ENCODE measurements around the gene MTMR3.
A peak's percentile ranks its signal among the peaks of the same experiment; 100 is the strongest.
"Not testable (repeated sequence)": the region's sequence is repeated elsewhere in the genome, so short reads cannot be mapped to it uniquely, and the experiment has no call there.

MTMR3 gene

DNA sequence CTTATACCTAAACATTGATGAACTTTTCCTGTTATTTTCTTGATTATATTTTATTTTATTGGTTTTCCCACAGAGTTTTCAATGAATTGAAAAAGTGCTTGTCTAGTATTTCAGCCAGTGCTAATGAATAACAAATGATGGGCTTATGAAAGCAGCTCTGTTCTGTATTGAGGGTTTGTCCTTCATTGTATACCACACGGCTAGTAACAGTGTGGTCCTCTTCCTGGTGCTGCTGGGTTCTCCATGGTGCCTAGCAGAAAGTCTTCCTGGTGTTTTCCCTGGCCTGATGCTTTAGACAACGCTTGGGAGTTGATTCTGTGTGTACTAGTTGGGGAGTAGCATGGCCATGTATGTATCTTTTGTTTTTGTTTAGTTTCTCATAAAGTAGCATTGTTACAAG is 89.1 kb downstream of the MTMR3 start:
- no peak for DNase-seq

DNA sequence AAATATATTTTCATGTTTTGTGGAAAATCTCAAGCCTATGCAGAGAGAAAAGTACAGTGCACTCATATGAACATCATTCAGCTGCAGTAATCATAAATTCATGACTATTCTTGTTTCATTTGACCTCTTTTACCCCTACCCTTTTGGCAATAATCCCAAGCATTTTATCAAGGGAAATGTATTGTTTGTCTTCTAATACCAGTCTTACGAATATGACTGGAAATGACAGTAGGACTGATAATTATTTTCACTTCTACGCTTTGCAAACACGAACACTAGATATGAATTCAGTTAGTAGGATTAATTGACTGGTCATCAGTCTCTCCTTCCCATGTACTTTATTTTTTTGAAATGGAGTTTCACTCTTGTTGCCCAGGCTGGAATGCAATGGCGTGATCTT is 90.3 kb downstream of the MTMR3 start:
- no peak for DNase-seq

DNA sequence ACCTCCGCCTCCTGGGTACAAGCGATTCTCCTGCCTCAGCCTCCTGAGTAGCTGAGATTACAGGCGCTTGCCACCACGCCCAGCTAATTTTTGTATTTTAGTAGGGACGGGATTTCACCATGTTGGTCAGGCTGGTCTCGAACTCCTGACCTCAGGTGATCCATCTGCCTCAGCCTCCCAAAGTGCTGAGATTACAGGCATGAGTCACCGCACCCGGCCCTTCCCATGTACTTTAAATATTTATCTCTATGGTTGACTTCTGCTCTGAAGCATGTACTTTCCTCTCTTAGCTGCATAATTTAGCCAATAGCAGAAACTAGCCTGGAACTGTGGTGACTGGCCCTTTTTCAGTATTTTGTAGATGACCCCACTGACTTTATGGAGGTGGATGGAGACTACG is 90.7 kb downstream of the MTMR3 start:
- not testable (repeated sequence) for DNase-seq

DNA sequence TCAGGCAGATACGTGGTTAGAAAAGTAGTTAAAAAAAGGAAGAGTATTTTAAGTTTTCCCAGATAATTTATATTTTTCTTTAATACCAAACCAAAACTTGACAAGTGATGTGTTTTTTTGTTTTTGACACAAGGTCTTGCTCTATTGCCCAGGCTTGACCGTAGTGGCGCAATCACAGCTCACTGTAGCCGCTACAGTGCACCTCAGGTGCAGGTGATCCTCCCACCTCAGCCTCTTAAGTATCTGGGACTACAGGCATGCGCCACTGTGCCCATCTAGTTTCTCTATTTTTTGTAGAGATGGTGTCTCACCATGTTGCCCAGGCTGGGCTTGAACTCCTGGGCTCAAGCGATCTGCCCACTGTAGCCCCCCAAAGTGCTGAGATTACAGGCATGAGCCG is 92.5 kb downstream of the MTMR3 start:
- DNase-seq = no peak

DNA sequence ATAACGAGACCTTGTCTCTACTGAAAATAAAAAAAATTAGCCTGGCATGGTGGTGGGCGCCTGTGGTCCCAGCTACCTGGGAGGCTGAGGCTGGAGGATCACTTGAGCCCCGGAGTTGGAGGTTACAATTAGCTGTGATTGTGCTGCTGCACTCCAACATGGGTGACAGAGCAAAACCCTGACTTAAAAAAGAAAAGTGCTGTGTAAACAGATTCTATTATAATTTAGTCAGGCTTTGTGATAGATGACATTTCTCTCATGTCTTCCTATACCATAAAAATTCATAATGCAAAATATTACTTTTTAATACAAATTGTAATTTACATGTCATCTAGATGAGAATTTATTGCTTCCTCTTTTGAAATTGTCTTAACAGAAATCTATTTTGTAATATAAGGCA is 94.1 kb downstream of the MTMR3 start:
- no peak for DNase-seq

DNA sequence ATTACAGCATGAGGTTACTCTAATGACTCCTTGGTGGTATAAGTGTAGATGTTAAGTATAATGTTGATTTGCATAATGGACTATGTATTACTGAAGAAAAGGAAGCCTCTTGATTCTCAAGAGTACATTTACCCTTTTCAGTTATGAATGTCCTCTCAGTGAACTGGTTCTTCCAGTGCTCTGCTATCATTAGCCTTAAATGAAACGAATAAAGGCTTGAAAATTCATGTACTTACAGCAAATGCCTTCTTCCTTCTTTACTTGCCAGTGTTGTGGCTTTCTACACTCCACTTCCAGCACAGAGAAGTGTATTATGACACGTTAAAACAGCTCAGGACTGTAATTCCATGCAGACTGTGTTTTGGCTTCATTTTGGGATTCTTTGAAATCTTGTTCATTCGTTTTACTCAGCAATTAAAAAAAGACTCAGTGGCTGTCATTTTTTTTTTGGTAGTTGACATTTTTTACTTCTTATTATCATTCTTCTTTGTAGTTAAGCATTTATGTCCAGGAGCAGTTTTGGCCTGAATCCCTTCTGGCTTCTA is 96.9 kb downstream of the MTMR3 start:
- no peak for DNase-seq

DNA sequence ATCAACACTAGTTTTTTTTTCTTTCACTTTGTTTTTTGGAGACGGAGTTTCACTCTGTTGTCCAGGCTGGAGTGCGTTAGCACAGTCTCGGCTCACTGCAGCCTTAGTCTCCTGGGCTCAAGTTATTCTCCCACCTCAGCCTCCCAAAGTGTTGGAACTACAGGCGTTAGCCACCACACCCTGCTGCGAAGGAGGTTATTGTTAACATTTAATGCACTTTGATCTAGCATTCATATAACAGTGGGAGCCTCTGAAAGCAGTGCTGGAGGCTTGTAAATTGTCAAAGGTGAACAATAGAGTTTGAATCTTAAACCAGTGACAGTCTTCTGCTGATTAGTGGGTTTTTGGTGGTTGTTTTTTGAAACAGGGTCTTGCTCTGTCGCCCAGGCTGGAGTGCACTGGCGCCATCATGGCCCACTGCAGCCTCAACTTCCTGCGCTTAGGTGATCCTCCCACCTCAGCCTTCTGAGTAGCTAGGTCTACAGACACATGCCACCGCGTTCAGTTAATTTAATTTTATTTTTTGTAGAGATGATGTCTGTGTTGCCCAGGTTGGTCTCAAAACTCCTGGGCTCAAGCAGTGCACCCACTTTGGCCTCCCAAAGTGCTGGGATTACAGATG is 100.4 kb downstream of the MTMR3 start:
- no peak for DNase-seq

DNA sequence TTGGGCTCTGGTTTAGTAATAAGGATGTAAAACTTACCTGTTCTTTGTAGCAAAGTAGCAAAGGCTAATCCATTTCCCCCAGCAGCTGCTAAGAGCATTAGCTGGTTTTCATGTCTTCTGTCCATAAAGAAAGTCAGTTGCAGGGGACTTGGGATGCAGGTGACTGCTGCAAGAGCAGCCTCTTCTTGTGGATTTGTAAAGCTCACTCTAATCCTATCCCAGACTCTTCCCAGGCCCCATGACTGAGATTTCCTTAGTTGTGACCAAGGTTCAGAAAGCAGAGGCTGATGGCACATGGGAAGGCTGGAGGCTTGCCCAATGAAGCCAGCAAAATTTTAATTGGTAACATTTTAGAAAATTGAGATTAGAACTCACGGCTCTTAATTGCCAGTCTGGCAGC is 102.9 kb downstream of the MTMR3 start:
- DNase-seq = no peak

DNA sequence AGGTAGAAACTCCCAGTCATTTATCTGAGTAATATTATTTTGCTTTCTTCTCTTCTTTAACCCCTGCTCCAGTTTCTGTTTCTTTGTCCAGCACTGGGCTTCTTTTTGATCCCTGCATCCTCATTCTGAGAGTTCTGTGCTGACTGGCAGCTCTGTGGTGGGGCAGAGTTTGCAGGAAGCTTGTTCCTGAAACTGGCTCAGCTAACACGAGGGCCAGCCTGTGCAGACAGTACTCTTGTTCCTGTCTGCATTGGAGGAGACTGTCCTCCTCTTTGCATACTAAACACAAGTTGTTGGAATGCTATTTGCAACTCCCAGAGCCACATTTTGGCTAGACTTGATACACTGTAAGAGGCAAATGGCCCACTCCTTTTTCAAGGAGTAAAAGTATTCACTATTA is 104.2 kb downstream of the MTMR3 start:
- DNase-seq = no peak

DNA sequence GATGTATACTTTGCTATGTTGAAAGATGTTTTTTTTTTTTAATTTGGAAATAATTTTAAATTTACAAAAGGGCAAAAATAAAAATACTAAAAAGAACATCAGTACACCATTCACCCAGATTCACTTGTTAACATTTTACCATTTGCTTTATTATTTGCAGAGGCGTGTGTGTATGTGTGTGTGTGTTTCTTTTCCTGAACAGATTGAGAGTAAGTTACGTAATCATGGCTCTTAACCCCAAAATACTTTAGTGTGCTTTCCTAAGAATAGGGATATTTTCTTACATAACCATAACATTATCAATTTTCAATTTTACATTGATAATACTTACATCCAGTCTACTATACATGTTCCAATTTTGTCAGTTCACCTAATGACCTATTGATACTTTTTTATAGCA is 105.7 kb downstream of the MTMR3 start:
- DNase-seq = no peak

DNA sequence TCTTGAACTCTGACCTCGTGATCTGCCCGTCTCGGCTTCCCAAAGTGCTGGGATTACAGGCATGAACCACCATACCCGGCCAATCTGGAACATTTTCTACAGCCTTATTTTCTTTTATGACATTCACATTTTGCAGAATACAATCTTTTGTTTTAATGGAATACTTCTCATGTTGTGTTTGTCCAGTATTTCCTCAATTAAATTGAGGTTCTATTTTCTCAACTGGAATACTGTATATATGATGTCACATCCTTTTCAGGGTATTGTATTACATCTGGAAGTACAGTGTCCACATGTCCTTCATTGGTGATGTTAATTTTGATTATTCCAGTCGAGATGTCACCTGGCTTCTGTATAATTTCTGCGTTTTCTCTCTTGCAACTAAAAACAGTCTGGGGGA is 106.5 kb downstream of the MTMR3 start:
- no peak for DNase-seq

DNA sequence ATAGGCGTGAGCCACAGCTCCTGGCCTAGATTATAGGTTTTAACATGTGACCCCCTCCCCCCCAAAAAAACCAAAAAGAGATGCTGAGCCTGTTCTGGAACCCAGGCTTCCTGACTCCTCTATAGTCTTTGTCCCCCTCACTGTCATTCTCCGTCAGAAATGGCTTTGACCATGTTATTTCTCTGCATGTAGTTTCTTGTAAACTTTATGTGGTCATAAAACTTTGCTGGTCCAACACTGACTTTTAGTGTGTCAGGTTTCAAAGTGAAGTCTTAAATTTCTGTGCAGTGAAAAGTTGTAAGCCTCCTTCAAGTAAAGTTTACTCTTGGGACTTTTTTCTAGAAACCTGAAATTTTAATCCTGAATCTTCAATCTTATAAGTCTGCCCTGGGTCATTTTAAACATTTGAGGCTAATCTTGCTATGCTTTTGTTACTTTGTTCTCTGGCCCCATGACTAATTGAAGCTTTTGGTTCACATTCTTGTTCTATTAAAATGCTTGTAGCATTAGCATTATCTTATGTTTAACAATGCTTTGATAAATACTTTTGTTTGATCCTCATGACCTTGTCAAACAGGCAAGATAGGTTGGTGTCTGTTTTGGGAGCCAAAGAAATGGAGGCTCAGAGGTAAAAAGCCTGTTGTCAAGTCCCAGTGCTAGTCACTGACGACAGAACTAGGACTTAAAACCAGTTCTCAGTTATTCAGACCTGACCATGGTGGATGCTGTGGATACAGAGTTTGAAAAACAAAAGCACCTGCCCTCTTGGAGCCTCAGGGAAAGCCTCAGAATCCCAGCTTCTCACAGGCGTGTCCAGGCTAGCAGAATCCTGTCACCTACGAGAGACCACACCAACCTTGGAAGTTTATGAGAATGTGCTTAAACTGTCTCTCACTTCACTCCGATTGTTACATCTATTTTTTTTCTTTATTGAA is 109.6 kb downstream of the MTMR3 start:
- no peak for DNase-seq

DNA sequence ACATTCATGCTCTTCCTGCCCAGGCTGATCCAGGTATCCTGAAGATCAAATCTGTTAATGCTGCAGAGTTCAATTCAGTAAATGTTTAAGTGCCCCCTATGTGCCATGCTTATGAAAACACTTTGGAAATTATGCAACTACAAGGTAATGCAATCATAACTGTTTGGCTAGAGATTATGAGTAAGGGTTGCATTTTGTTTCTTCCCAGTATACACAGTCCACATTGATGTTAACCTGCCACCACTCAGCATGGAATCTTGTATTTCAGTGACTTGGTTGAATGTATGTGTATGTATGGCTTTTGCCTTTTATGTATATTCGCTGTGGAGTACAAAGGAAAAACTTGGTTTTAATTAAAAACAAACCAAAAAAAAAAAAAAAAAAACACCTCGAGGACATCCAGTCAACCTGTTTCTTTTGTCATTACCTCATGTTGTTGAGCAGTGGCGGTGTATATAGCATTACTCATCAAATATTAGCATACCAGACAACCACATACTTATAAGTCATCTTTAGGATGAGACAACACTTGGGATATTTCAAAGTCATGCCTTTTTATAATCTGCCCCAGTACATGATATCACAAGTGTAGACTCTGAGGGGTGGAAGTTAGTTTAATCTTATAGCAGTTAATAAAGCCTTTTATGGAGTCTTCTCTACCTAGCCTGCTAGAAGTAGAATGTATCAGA is 111.2 kb downstream of the MTMR3 start:
- no peak for DNase-seq

DNA sequence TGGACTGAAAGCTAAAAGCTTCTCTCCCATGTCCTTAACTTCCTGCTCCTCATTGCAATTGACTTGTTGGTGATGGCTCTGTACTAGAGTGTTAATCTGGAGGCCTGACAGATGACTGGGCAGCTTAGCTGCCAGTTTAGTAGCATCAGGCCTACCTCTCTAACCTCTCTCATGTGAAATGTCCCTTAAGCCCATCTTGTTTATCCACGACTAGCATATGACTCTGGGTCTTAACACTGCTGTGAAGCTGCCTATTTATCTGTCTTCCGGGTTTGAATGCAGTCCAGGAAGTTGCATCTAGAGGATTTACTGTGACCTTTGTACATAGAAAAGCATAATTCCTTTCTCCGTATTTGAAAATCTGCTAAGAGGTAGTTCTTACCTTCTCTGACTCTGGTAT is 112.0 kb downstream of the MTMR3 start:
- DNase-seq = no peak

DNA sequence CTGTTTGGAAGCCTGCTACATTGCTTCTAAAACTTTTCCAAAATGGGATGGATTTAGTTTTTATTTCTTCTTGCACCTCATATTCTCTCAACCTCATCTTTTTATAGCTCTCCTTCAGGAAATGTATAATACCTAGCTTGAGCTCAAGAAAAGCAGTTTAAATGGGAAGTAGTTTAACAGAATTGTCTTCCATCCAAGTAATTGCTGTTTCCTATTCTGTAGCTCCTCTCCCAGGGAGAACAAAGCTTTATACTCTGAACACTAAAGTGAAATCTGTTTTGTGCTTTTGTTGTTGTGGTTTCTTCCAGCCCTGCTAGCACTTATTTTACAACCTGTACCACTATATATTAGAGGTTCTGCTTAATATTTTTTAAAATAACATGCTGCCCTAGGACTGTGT is 114.1 kb downstream of the MTMR3 start:
- DNase-seq = no peak

DNA sequence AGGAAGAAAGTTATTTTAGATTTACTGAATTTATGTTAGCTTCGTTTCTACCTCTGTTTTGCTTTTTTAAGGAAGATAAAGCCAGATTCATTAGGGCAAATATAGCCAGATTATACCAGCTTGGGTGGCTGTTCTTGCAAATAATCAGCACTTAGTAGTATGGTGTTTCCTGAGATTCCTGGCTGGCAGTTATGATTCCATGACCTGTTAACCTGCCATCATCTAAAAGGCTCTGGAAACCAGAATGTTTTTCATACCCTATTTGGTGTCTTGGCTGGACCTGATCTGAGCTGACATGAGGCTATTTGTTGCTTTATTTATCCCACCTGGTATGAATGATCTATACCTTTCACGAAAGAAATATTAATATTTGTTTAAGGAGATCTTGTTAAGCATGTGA is 114.5 kb downstream of the MTMR3 start:
- no peak for DNase-seq

DNA sequence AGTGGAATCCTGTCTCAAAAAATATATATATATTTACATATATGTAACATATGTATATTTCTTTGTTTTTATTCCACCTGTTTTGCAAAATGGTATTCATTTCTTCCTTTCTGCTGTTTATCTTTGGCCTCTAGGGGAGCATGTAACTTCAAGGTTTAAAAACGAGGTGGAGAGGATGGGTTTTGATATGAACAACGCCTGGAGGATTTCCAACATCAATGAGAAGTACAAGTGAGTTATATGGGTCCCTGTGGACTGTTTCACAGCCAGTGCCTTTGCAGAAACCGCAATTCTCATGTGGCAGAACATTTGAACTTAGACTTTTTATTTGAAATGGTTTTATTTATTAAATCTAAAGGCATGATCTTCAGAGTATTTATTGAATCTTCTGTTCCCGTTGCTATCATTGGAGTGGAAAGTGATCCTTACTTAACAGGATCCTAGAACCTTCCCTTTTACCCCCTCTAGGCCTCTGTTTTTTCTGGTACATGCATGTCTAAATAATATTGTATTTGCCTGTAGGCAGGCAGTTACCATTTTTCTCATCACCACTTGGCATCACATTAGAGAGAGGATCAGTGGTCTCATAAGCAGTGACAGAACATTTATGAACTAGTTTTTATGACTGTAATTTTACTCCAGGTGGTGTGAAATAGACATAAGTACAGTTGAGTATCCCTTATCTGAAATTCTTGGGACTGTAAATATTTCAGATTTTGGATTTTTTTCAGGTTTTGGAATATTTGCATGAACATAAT is 115.8 kb downstream of the MTMR3 start:
- peak in 1 of 2 donors; percentile 20 for DNase-seq

DNA sequence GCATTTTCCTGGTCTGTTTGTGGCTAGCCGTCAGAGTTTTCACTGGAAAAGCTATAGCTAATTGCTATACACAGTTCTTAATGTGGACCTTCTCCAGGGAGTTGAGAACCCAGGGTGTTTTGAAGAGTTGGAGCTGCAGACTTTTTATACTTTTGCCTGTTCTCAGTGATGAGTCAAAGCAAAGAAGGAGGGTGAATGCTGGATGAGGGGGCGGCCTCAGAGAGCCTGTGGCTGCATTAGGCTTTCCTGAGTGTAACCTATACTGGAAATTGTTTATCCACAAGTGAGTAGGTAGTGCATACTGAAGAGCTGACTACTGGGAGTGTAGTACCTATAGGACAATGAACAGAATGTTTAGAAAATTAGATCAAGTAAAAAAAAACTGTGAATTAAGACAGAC is 117.6 kb downstream of the MTMR3 start:
- DNase-seq = no peak

DNA sequence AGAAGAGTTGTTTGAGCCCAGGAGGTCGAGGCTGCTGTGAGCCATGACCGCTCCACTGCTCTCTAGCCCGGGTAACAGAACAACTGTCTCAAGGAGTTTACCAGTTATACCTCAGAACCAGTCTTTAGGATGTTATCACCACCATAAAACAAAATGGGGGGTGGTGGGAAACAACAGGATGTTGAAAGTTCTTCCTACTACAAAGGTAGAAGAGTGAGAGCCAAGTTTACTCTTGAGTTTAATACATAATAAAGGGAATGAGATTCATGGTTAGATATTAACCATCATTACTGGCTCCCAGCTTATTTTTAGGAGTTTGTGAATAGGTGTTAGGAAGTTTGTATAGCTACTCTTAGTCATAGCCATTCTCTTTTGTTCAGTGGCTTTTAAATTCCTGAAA is 118.5 kb downstream of the MTMR3 start:
- no peak for DNase-seq

DNA sequence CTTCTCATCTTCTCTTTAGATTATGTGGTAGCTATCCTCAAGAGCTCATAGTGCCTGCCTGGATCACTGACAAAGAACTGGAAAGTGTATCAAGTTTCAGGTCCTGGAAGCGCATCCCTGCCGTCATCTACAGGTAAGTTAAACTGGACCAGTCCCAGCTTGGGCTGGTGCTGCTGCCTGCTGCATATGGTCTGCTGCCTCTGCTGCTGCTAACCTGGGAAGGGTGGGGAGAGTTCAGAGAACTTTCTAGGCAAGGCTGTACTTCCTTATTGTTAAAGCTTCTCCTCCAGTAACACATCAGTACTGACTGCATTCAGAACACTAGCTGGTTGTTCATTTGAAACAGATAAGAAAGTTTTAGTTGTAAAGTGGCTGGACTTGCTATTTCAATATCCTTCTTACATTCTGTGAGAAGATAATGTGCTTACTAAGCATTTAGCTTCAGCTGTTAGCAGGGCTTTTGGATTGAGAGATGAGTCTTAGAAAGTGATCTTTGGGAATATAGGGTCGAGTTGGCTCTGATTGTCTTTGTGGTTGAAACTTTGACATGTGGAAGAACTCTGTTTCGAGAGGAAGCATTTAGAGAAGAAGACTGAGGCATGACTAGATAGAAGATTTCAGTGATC is 120.0 kb downstream of the MTMR3 start:
- no peak for DNase-seq

DNA sequence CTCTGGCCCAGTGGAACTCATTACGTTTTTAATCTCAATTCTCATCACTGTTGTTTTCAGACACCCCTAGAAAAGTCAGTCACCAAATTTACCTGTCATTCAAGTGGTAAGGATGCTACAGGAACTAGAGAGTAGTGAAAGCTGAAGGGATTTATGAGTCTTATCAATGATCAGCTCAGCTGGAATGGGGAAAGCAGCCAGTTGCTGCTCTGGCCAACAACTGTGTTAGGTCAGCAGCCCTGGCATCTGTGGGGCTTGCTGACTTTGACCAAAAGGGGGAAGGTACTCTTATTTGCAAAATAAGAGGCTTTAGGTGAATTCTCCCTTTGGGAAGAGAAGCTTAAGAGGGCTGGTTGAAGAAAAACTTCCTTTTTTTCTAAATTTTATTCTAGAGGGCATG is 121.1 kb downstream of the MTMR3 start:
- no peak for DNase-seq

DNA sequence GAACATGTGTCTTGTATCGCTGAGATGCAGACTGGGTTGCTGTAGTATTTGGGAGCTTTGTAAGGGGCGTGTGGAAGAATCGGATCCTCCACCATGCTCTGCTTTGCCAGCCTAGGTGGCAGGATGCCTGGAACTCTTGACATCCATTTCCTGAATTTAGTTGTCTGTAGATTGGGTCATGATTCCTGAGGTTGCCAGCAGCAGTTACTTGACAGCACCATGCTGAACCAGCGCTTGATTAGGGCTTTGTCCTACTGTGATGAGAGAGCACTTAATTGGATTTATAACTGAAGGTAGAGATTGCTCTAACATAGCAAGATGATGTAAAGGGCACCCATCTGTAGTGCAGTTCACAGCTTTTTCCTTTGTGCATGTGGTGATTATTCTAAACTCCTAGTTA is 121.7 kb downstream of the MTMR3 start:
- DNase-seq = no peak

Measured in CD4-positive, alpha-beta T cell treated with Interleukin-4 for 1 hour (primary cell).